Middle frontal gyrus (tissue), 1 donor: ENCODE measurements around the gene MLC1.

Source experiments
- DNase-seq: peaks from one replicate; pipeline ENCODE4 v3.0.0-alpha.2; 2015; ENCODE audit warnings: low spot score; ENCODE audit errors: extremely low spot score

Gene MLC1

DNA sequence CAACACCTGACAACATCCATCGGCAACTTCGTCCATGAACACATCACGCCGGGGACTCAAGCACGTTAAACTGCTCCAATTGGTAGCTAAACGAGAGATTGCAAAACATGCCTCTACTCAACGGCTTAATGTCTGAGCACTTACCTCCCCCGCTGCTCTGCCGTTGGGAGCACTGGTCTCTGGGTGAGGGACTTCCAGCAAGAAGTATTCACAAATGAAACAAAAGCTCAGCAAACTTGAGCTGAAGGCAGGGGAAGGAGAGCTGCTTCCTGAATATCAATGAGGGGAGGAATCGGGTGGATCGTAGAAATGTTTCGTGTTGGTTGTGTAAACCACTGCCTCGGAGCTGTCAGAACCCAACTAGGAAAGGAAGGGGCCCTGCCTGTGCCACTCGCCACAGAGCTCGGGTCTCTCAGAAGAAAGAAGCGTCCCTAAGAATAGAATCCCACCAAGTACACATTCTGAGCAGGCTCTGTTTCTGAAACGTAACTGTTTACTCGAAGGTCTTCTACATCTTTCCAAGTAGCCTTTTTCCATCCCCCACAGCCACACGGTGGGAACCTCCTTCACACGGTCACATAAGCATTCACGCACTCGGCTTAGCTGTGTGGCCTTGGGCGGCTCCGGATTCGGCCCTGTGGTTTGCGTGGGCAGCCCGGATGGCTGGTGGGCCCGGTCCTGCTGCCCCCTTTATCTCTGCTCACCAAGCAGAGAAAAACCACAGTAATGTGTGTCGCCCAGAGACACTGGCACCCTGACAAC, at the start of gene MLC1:
Gene MLC1, minus strand, starts transcription at position 216 of the 762 bp plus-strand sequence. CDS start 524 bp downstream, outside the sequence.
- DNase-seq, result no peak

DNA sequence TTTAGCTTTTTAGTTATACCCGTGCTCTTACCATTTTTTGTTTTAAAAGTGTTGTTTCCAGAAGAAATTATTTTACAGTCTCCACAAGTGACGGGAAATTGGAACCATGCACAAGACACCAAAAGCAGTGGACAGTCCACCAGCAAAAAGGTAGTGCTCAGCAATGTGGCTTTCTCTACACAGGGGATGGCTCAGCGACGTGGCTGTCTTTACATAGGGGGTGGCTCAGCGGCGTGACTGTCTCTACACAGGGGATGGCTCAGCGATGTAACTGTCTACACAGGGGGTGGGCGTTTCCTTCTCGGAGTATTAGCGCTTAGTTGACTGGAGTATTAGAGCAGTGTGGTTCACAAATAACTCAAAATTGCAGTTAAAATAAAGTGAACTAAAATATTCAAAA, 49.3 kb upstream of the MLC1 start:
- DNase-seq, result no peak

DNA sequence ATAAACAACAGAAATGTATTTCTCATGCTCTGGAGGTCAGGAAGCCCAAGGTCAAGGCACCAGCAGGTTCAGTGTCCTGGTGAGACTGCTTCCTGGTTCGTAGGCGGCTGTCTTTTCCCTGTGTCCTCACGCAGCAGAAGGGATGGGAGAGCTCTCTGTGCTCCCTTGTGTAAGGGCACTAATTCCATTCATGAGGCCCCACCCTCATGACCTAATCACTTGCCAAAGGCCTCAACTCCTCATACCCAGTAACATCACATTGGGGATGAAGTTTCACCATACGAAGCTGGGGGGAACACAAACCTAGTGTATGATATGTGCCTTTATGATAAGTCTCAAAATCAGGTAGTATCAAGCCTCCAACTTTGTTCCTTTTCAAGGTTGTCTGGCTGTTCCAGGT, 46.7 kb upstream of the MLC1 start:
- DNase-seq, result no peak

DNA sequence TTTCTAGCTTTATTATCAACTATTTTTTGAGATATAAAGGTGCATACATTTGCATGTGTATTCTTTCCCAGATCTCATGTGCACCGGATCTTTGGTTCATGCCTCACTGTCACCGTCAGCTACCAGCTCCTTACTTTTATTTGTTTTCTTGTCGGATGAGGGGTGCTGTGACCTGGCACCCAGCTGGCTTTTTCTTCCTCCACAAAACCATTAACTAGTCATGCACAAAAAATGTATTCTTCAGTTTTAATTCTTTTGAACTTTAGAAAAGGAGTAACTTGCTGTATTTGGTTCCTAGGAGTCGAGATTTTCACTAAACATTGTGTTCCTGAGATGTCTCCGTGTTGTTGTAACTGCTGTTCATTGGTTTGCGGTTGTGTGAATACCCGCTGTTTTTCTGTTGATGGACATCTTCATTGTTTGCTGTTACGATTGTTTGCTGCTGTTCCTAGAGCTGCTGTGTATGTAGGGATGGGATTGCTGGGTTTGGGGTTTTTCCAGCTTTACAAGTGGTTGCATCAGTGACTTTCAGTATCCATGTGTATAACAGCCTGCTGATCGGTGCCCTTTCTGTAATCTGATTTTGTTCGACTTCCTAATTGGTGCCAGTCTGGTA, 44.0 kb upstream of the MLC1 start:
- DNase-seq, result no peak

DNA sequence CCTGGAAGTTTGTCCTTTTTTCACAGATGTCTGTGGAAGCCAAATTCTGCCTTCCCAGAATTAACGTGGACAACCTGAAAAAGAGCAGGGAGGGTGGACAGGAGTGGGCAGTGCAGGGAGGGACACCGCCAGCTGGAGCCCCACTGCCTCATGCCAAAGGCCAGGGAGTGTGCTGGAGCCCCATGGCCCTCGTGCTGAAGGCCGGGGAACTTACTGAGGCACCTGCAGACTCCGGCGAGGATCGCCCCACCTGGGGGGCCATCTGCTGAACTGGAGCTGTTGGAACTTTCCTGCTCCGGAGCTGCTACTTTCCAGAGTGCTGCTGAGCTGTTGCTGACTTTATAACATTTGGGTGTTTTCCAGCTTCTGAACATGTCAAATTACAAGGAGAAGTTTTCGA, 39.8 kb upstream of the MLC1 start:
- DNase-seq, result no peak

DNA sequence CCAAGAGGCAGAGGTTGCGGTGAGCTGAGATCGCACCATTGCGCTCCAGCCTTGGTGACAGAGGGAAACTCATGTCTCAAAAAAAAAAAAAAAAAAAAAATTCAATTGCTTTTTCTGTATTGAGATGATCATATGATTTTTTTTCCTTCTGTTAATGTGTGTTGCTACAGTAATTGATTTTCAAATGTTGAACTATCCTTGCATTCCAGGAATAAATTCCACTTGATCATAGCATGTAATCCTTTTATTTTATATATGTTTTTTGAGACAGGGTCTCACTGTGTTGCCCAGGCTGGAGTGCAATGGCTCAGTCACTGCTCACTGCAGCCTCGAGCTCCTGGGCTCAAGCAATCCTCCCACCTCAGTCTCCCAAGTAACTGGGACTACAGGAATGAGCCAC, 37.9 kb upstream of the MLC1 start:
- DNase-seq, result no peak

DNA sequence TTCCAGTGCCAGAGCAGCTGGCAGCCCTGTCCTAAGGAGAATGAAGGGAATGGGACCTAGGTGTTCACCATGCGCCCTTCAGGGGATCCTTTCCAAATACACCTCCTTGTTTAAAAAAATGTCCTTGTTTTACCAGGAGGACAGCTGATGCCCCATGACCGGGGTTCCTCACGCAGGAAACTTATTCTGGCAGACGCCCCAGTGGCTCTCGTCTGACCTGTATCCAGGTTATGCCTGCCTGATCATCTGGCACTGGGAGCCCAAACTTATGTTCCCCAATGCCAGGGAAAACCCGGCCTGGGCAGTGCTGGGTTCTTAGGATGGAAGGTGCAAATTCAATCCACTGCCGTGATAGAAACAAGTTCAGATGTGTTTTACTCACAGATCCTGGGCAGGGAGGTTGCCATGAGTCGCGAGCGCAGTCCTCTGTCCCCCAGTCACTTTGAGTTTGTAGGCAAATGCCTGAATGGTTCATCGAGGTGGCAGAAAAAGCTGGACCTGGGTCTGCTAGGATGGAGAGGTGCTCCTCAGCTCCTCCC, 36.0 kb upstream of the MLC1 start:
- DNase-seq, result no peak

DNA sequence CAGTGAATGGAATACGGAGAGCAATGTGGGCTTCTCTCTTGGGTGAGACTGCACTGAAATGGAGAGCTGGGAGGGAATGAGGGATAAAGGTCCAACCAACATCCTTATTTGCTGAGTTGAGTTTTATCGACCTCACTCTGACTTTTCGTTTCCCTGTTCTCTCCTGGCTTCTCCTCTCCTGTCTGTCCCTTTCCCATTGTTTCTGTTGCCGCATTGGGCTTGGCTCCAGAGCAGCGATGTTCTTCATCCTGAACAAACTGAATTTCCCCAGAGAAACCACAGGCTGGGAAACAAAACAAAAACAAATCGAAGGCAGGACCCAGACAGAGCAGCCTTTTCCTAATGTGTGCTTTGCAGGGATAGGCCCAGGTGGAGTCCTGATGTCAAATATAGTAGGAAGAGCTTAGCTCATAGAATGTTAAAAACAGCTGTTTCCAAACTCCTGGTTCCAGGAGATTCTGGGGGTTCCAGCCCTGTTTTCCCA, 34.6 kb upstream of the MLC1 start:
- DNase-seq, result no peak

DNA sequence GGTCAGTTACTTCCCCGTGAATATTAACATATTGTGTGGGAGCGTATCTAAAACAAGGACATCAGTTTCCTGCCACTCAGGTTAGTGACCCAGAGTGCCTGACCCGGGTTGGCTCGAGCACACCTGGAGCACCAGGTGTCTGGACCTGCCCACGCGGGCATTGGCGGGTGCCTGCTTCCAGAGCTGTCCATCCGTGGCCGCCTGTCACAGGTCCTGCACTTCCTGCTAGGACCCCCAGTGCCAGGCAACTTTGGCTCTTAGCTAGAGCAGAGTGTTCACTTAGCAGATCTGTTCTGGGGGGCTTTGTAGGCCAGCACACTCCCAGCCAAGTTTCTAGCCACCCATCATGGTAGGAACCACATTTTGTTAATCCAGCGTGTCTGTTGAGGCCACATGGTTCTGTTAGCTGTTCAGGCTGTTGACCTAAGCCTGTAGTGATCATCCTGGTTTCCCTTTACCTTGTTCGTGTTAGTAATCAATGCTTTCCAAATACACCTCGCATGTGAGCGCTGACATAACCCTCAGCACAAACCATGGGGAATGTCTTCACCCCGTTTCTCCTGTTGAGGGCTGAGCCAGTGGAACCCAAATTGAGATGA, 34.0 kb upstream of the MLC1 start:
- DNase-seq, result no peak

DNA sequence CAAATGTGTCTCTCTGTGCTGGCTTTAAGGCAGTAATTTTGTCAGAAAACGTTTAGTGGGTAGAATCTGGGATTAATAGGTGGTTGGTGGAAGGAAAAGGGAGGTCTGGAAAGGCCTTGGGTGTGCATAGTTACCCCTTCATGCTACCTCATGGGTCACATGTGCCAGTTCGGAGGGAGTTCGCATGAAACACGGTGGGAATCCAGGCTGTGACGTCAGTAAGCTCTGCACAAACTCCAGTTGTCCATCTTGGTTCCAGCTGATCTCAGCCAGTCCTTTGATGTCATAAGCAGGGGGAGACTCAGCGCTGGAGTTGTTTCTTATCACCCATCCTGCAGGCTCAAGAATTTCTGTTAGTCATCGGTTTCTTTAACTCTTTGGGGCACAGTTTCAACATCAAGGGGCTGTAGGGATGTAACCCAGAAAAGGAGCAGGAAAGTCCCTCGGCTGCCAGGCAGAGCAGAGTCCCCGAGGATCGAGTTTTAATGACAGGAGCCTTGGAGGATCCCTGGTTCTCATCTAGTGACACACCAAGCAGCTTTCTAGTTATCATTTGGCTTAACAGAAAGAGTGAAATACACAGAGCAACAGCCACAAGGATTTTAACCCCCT, 33.4 kb upstream of the MLC1 start:
- no peak for DNase-seq

DNA sequence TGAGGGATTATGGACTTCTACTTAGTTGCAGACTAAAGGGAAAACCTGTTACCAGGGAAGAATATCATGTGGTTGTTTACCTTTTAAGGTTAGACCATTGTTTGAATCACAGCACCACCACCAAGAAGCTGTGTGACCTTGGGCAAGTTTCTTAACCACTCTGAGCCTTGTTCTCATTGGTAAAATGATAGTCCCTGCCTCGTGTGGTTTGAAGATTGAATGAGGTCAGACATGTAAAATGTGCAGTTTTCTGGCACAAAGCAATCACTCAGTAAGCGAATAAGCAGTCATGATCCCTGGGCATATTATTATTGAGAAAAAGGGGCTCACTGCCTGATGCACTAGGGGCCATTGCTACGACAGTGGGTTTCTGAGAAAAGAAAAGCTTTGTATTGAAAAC, 32.9 kb upstream of the MLC1 start:
- no peak for DNase-seq

DNA sequence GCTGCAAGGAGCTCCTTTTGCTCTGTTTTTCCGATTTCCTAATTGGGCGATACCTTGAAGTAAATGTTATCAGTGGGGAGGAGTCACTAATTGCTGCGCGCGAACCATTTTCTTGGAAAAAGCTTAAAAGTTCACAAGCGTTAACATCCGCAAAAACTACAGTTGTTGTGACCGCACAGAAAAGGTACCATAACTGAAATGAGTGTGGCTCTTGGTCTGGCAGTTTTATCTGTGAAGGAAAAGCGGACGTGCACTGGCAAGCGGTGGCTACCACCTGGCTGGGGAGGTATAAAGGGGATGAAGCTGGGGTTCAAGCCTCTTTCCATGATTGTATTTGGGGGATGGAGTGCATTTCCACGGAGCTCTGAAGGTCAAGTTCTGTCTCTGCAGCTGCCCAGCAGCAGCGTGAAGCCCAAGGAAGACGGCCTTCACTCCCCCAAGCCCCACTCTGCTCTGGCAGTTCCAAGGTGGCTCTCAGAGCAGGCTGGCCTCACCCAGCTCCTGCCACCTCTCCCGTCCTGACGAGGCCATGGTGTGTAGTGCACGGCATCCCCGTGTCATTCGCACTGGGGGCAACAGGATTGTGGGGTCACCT, 32.0 kb upstream of the MLC1 start:
- DNase-seq, result no peak

DNA sequence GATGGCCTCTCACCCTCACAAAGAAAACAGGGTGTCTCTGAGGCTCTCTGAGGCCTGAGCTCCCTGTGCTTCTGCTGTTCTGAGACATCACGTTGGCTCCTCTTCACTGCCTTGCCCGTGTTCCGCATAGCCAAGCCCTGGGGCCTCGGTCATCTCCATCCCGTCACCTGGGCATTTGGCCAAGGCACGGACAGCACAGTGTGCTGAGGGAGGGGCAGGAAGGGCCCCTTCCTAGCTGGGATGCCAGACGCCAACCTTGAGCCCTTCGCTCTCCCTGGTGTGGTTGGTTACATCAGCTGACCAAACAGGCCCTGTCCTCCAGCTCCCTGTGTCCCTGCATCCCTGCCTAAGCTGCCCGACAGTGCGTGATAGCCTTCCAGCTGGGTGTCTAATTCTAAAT, 30.5 kb upstream of the MLC1 start:
- DNase-seq, result no peak

DNA sequence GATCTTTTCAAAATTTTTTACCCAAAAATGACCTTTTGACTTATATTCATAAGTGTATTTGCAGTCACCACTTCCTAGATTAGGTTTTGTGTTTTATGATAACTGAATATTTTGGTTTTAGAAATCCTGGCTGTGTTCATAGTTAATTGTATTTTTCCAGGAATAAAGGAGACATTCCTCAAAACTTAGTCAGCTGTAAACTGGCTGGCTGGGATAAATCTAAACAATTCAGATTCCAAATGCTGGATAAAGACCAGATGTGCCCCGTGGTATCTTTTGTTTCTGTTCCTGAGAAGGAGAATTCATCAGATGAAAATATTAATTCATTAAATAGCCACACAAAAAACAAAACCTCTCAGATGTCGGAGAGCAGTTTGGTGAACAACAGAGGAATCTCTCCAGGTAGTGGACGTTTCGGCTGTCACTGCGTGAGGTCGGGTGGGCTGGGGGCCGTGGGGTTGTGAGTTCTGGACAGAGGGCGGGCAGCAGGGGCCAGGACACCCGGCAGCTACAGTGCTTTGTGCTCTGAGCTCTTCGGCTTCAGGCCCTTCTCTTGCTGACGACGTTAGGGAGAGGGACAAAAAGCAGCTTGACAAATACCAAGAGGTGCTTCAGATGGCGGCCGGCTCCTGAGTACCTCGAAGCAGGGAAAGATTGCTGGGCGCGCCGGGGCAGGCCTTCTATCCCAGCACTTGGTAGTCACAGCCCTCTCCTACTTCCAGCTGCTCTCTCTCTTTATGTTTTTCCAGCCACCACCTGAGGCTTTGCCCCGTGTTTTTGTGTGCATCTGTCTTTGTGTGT, 29.2 kb upstream of the MLC1 start:
- no peak for DNase-seq

DNA sequence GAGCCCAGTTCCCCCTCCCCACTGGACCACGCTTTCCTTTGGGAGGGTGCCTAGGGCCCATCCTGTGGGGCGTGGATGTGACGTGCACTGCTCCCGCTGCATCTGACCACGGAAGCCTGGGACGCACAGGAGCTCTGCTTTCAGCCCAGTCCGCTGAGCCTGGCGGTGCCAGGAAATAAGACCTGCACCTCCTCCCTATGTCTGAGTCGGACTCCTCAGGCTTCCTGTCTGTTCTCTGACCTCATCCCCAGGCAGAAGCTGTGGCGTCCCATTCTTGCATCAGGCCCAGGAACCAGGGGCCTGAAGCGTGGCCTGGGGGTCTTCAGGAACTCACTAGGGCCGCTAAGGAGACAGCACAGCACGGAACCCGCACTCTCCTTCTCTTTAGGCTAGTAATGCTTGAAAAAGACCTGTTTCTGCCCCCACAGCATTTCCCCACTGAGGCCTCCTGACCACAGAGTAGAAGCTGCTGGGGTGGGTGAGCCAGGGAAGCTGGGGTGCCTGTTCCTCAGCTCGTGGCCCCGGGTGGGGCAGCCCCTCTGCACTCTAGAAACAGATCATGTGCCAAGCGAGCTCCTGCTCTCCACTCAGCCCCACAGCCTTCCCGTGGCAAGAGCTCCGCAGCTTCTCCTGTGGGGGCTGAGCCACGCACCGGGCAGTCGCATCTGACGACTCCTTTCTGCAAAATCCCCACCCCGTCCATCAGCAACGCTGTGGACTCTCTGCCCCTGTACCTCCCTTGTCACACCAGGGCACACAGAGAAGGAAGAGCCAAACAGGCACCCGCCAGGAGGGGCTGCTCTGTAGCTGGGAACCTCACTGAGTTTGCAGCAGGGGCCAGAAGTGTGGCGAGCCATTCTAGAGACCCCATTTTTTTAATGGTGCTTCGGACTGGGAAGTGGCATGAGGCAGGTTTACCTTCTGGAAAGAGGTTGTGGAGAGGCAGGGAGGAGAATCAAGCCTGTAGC, 27.2 kb upstream of the MLC1 start:
- no peak for DNase-seq

DNA sequence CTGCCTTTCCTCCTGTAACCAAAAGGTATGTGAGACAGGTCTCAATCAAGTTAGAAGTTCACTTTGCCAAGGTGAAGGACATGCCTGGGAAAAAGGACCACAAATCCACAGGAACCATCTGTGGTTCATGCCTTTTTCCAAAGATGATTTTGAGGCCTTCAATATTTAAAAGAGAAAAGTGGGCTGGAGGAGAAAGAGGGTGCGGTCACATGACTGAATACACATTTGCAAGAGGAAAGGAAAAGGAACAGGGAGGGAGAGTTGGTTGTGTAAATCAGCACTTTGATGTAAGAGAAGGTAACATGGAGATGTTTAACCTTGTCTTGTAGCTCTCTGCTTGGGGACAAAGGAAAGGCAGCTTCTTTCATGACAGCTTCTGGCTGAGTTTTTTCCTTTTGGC, 25.8 kb upstream of the MLC1 start:
- DNase-seq, result no peak

DNA sequence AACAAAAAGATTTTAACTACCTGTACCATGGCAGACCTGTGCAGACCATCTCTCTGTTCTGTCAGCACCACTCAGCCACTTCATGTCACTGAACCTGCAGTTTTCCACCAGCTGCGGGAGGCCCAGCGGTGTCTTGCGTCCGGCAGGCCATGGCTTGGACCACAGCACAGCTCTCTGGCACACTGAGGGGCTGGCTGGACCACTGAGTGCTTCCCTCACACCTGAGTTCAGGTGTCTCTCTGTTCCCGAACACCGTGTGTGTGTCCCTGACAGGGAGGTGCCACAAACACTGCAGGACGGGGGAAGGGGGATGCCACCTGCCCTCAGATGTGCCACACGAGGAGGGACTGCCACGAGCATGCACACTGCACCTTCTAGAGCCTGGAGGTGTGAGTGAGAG, 22.3 kb upstream of the MLC1 start:
- no peak for DNase-seq

DNA sequence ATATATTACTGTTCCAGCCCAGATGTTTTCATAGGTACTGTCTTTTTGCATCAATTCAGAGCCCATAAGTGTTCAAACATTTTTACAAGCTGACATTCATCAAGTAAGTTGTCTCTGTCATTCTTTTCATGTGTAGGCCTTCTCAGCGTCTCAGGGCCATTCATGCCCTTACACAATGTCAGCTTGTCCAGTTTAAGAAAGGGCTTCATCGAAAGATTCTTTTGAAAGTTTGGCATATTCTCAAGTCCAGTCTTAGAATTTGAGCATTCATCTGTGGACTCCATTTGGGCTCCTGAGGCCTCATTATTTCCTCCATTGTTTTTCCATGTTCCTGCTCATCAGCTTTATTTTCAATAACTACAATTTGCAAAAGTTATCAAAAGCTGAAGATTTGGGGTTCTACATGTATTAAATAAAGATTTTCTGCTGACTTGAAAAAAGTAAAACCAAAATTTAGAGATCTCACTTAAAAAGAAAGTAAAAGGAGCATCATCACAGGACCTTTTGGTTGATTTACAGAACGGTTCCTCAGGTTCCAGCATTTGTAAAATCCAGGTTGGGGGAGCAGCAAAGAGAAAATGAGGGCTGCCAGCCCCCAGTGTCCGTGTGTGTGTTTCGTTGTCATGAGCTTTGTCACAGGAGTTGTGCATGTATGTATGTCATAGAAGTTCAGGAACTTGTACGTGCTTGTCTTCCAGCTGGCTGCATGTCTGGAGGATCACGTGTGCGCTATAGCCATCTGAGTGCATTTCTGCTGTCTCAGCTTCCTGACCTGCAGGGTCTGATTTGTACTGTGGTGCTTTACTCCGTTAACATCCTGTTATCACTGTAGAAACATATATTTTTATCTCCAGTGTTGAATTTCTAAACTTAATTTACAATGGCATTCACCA, 20.2 kb upstream of the MLC1 start:
- DNase-seq, result no peak

DNA sequence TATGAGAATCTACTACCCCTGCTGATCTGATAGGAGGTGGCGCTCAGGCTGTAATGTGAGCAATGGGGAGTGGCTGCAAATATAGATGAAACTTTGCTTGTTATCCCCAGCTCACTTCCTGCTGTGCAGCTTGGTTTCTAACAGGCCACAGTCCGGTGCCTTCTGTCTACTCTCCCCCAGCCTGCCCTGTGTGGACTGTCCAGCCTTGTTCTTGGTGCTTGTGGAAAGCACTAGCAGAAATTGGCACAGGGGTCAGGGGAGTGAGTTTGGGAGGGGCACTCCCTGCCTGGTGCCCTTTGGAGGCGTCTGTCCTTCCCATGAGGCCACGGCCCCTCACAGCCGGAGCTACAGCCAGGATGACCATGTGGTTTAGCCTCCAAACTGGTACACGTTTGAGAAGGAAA, 18.9 kb upstream of the MLC1 start:
- DNase-seq, result no peak
